ENCODE results near the gene OSBPL3. TPM values are rescaled to one million over a fixed set of nuclear protein-coding genes. Genes with fewer than 3 reads are reported as not detected.

Gene OSBPL3
- total RNA-seq, 1 experiment from 2014 or later = 8.6 TPM

- Histone ChIP-seq H3K23ac (ENCODE audit: insufficient read length, low read depth, low read length) (no peak overlapping the region), H3K79me2 (ENCODE audit: insufficient read depth, low read length) (no peaks in the 10 kb centered on the region), H2AK5ac (ENCODE audit: insufficient read length, low read length) (no peak overlapping the region), H3K9ac (ENCODE audit: extremely low read depth, insufficient read length, low read length) (no peak overlapping the region), H3K23me2 (ENCODE audit: insufficient read length, low read depth, low read length, poor library complexity, severe bottlenecking) (no peaks in the 10 kb centered on the region), H3K4me1 (ENCODE audit: insufficient read depth, low read length) (peaks cover 19% of the 10 kb centered on the region), H3K79me1 (ENCODE audit: insufficient read depth, low read depth, low read length, poor library complexity, severe bottlenecking) (no peaks in the 10 kb centered on the region), H3K4me2 (ENCODE audit: insufficient read depth, insufficient read length, low read length) (peak overlapping the region; percentile 58), H4K8ac (replicated peaks; ENCODE audit: insufficient read length, low read depth, low read length) (no peak overlapping the region), H2BK5ac (ENCODE audit: insufficient read length, low read length) (no peak overlapping the region), H3T11ph (ENCODE audit: low read length) (no peak overlapping the region), H3K56ac (ENCODE audit: insufficient read length, low read depth, low read length) (no peak overlapping the region), H4K91ac (ENCODE audit: insufficient read length, low read depth, low read length) (peak overlapping the region; percentile 42), H3K27ac (ENCODE audit: insufficient read length, low read depth, low read length) (no peak overlapping the region), H3K27me3 (ENCODE audit: insufficient read depth, low read length) (no peaks in the 10 kb centered on the region), H3K18ac (ENCODE audit: insufficient read length, low read depth, low read length) (no peak overlapping the region), H2BK120ac (ENCODE audit: low read depth, low read length, poor library complexity, severe bottlenecking) (no peak overlapping the region), H2BK12ac (ENCODE audit: insufficient read length, low read depth, low read length) (no peak overlapping the region), H4K20me1 (ENCODE audit: control insufficient read depth, insufficient read depth, insufficient read length) (no peaks in the 10 kb centered on the region), H3K9me3 (ENCODE audit: control insufficient read depth, low read depth, low read length) (no peaks in the 10 kb centered on the region), H4K5ac (ENCODE audit: insufficient read length, low read depth, low read length) (no peak overlapping the region), H3K14ac (ENCODE audit: insufficient read depth, low read length) (no peak overlapping the region), H2BK15ac (ENCODE audit: low read depth, low read length) (no peak overlapping the region), H3K4ac (ENCODE audit: low read depth, low read length) (no peak overlapping the region), H2BK20ac (ENCODE audit: low read depth, low read length, poor library complexity, severe bottlenecking) (no peak overlapping the region), H2AFZ (ENCODE audit: low read length) (no peak overlapping the region)
- no peak for DNase-seq
- Mint-ChIP-seq H3K27me3 (ENCODE audit: low read depth) (no peaks in the 10 kb centered on the region), H3K4me3 (no peak overlapping the region; a peak in 1 of 5 replicates), H3K9me3 (no peaks in the 10 kb centered on the region), H3K36me3 (ENCODE audit: insufficient read depth in 1 of 3, low read depth in 3 of 3) (peaks cover 0 to 4% (median 2%) of the 10 kb centered on the region in 3 experiments; a peak in 1 of 7 replicates), H3K27ac (no peak overlapping the region), H3K4me1 (peaks cover 37 to 43% of the 10 kb centered on the region in 2 experiments)
- no CpG with 5 or more reads among the region's 2 CpGs for whole genome bisulfite sequencing (ENCODE audit: extremely low coverage, insufficient read length, low lambda C conversion rate)
- TF ChIP-seq, protein P1, sequence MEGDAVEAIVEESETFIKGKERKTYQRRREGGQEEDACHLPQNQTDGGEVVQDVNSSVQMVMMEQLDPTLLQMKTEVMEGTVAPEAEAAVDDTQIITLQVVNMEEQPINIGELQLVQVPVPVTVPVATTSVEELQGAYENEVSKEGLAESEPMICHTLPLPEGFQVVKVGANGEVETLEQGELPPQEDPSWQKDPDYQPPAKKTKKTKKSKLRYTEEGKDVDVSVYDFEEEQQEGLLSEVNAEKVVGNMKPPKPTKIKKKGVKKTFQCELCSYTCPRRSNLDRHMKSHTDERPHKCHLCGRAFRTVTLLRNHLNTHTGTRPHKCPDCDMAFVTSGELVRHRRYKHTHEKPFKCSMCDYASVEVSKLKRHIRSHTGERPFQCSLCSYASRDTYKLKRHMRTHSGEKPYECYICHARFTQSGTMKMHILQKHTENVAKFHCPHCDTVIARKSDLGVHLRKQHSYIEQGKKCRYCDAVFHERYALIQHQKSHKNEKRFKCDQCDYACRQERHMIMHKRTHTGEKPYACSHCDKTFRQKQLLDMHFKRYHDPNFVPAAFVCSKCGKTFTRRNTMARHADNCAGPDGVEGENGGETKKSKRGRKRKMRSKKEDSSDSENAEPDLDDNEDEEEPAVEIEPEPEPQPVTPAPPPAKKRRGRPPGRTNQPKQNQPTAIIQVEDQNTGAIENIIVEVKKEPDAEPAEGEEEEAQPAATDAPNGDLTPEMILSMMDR (conservative IDR thresholded peaks at IDR 0.05) = no peak
Measured at GRCh38 chr7:24879291-24879690, 100.7 kb downstream of the OSBPL3 start.

Data from H9 (cell line).